Left ventricle myocardium superior (tissue), 1 donor: ENCODE data around the gene KCNT1. TPM values are rescaled to one million over a fixed set of nuclear protein-coding genes. Genes with fewer than 3 reads are reported as not detected.

Experiments used
- ATAC-seq: fragments of 200-7000 bp; cut with Tn5 transposase; one replicate; pipeline ENCODE4 v1.9.1; 2020; ENCODE audit warnings: mild to moderate bottlenecking, moderate library complexity
- DNase-seq: peaks from one replicate; pipeline ENCODE4 v3.0.0-alpha.2; 2020
- intact Hi-C: fragments of 100-400 bp; cut with micrococcal nuclease; formaldehyde crosslinking; loops from one replicate; pipeline ENCODE4 v1.11.0; 2022
- total RNA-seq: library from RNA; stranded (reverse); fragmentation: NEBNext Ultra II Directional; extraction: Animal tissue kit (Norgen Biotek cat#: 25700); gene quantifications from one replicate; pipeline ENCODE4 v1.2.1, GENCODE V29; 2021
- donor health status: DM: no; HTN: yes; CAD: no; lungs with severe emphysema.

The KCNT1 gene
- total RNA-seq, 1 donor from 2014 or later = 3.1 TPM

DNA sequence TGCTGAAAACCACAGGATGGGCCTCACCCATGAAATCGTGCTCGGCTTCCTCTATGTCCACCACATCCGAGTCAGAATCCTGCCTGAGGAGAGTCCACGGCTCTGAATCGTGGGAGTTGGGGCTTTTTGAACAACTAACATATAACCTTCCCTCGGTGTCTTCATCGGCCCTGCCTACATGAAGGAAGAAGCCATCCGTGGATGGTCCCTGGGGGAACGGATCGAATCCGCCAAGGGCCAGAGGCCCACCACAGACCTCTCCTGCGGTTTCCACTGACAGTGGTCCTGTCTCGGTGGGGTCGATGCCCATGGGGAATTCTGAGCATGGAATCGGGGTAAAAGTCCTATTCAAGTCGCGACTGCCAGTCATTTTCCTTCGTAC lies 120.4 kb downstream of the KCNT1 start:
- ATAC-seq (no peak), DNase-seq (no peak)
- intact Hi-C loops = no loop called here

DNA sequence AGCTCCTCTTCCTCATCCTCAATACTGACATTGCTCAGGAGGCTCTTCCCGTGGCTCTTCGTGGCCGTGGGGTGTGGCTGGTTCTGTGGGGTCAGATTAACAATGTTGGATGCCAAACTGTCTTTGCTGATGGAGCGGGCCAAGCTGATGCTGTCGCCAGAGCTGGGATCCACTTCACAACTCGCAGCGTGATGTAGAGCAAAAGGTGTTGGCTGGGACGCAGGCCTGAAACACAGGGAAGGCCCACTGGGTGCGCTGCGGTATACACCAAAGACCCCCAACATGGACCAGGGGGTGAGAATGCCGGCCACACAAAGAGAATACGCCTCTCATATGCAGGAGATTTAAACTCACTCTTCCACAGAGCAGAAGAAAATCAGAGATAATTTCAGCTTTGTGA lies 121.1 kb downstream of the KCNT1 start:
- ATAC-seq (no peak), DNase-seq (no peak)
- intact Hi-C loops = no loop called here

DNA sequence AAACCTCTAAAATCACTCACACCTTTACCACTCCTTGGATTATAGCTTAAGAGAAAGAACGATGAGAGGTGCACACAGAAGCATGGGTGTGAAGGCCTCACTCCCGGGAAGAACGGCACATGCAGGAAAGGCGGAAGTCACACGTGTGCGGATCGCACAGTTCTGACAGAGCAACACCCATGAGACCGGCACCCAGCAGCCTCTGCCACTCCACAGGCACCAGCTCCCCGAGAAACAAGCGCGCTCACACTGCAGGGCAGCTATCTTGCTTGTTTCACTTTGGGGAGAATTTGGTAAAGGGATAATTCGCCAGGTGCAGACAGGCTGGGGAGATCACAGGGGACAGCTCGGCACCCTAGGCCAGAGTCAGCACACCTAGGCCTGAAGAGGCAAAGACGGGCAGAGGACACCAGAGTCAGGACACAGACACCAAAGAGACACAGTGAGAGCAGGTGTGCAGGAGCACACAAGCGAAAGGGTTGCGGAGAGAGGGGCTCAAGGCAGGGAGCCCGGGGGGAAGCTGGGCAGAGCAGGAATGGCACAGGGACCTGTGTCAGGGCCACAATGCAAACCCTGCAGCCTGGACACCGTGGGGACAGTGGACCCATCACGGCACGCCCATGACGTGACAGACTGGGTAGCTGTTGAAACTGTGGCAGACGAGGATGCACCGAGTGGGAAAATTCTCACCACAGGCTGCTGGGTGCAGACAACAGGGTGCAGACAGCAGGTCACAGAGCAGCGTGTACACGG lies 123.6 kb downstream of the KCNT1 start:
- ATAC-seq = no peak
- intact Hi-C loops = no loop called here
- DNase-seq = no peak

DNA sequence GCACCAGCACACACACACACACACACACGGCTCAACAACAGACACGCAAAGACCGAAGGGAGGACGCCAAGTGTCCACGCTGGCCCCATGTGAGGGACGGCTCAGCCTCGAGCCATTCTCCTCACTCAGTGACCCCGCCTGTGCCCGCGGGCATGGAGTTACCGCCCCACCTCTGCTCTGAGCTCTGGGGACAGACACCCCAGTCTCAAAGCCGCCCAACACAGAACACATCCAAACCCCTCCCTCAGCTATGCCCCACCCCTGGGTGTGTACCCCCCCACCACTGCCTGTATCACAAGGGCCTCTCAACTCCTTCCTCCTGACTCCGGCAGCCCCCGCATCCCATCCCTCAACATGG lies 124.2 kb downstream of the KCNT1 start:
- no peak for ATAC-seq
- DNase-seq = no peak
- intact Hi-C loops = no loop called here

DNA sequence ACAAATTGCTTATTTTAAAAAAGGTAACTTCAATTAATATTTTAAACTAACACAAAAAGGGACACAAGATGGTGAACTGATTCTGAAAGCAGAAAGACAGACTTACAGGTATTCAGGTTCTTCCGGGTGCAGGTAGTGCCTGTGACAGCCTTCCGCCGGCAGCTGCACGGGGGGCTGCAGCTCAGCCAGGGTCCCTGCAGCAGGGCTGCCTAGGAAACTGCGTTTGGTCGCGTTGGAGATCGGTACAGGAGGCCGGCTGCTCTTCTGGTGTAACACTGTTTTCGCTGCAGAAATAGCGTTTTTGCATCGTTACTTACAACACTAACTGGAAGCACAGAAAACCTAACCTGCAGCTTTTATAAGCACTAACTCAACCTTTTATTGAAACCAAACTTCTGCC lies 125.3 kb downstream of the KCNT1 start:
- DNase-seq (no peak), ATAC-seq (no peak)
- intact Hi-C loops = no loop called here

DNA sequence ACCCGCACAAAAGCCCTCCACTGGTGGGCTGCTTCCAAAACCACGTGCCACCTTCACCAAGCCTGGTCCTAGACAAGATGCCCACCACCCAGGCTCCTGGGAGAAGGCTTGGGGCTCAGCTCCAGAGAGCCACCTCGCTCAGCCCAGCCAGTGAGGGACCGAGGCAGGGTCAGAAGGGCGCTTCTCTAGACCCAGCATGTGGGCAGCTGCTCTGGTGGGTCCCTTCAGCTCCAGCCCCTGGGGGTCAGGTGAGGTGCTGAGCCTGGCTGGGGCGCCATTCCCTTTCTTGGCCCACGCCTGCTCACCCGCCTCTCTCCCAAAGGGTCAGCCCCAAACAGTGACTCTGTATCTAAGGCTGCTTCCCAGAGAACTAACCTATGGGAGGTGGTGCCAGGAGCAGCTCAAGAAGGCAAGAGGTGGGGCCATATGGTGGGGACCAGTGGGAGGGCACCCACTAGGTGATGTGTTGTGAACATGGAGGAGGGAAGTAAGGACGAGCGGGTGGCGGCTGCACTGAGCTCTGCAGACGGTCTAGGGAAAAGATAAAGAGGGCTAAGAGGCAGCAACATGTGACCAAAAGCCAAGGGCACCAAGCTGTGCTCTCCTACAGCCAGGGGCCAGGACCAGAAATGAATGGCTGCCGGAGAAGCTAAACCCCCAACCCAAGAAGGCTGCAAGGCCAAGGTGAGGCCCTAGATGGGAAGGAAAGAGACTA lies 126.0 kb downstream of the KCNT1 start:
- ATAC-seq (no peak), DNase-seq (no peak)
- intact Hi-C loops = no loop called here

DNA sequence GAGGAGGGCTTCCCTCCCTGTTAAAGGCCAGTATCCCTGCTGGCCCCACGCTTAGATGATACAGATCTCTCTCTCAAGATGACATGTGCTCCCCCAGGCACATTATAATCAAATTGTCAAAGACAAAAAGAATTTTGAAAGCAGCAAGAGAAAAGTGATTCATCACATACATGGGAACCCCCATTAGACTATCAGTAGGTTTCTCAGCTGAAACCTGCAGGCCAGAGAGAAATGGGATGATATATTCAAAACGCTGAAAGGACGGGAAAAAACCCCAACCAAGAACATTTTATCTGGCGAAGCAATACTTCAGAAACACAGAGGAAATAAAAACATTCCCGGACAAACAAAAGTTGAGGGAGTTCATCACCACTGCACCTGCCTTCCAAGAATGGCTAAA lies 126.7 kb downstream of the KCNT1 start:
- intact Hi-C loops = no loop called here
- ATAC-seq (no peak), DNase-seq (no peak)

DNA sequence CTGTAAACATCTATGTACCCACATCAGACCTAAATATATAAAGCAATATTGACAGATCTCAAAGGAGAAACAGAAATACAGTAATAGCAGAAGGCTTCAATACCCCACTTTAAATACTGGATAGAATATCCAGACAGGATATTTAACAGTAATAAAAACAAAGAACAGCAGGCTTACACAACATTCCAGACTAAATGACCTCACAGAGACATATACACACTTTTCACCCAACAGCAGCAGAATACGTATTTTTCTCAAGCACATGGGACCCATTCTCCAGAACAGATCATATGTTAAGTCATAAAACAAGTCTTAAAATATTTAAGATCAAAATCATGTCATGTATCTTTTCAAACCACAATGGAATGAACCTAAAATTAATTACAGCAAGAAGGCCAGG lies 128.5 kb downstream of the KCNT1 start:
- intact Hi-C loops = no loop called here
- ATAC-seq (no peak), DNase-seq (no peak)

DNA sequence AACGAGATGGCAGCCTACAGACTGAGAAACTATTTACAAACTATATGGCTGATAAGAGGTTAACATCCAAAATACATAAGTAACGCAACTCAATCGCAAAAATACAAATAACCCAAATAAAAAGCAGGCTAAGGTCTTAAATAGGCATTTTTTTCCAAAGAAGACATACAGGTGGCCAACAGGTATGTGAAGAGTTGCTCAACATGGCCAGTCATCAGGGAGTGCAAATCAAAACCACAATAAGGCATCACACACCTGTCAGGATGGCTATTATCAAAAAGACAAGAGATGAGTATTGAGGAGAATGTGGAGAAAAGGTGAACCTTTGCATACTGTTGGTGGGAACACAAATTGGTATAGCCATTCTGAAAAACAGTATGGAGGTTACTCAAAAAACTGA lies 131.9 kb downstream of the KCNT1 start:
- intact Hi-C loops = no loop called here
- DNase-seq = no peak
- no peak for ATAC-seq

DNA sequence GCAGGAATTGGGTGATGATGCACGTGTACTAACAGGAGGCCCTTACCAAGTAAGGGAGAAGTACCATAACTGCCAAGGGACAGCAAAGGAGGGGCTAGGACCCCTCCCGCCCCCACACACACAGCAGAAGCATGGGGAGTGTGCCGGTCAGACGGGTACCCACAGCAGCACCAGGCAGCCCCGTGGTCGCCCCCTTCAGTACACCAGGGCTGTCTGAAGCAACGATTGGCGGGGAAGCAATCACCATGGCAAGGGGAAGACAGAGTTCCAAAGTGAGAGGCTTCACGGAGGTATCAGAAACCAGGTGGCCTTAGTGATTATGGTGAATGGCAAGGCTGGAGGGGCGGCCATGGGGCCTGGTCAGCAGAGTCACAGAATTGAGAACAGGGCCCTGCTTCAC lies 133.1 kb downstream of the KCNT1 start:
- intact Hi-C loops = no loop called here

DNA sequence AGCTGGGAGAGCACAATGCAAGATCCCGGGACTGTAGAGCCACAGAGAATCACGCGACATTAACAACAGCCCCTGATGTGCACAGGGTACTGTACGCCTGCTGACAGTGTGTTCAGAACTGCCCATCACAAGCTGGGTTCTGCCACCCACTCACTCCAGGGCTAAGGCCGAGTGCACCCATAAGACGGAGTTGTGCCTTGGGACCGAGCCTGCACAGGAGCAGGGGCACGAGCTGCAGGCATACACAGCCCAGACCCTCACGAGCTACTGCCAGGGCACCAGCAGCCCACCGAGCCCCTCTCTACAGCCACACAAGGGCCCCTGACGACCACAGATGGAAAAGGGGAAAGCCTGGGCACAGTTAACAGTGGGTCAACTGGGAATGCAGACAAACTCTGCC lies 137.5 kb downstream of the KCNT1 start:
- DNase-seq (no peak), ATAC-seq (no peak)

More for the DNA sequence above, 133.1 kb downstream of the KCNT1 start:
- no peak for DNase-seq
- no peak for ATAC-seq

DNA sequence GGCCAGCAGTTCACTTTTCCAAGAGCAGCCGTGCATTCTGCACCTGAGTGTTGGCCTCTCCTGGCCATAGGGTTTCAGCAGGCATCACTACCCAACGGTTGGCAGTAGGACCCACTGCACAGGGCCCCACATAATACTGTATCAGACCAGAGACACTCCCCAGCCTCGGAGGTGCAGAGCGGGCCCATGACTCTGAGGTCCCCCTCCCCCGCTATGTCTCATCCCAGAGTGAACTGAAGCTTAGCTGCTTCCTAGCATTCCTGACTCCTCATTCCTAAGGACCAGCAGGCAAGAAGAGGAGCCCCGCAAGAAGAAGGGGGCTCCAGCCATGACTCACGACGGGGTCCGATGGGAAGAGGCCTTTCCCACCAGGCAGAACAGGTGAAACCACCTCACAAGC lies 138.1 kb downstream of the KCNT1 start:
- DNase-seq (no peak), ATAC-seq (no peak)
- intact Hi-C loops = no loop called here

More for the DNA sequence above, 137.5 kb downstream of the KCNT1 start:
- intact Hi-C loops = no loop called here

DNA sequence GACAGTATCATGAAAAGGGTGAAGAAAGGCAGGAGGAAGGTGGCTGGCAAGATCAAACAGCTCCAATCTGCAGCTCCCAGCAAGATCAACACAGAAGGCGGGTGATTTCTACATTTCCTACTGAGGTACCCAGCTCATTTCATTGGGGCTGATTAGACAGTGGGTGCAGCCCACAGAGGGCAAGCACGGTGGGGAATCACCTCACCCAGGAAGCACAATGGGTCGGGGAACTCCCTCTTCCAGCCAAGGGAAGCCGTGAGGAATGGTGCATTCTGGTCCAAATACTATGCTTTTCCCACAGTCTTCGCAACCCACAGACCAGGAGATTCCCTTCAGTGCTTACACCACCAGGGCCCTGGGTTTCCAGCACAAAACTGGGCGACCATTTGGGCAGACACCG lies 138.6 kb downstream of the KCNT1 start:
- DNase-seq (no peak), ATAC-seq (no peak)
- intact Hi-C loops = no loop called here

Other genes with a start within 250 kb of the KCNT1 start
- gene PPP1R26, start 222.4 kb upstream of the KCNT1 start, total RNA-seq = 23.3 TPM
- 49.8 TPM for gene MRPS2, start 201.5 kb upstream of the KCNT1 start, total RNA-seq
- gene LCN1, start 180.7 kb upstream of the KCNT1 start, total RNA-seq = not detected
- not detected for gene OBP2A, start 156.1 kb upstream of the KCNT1 start, total RNA-seq
- gene PAEP, start 140.4 kb upstream of the KCNT1 start, total RNA-seq = not detected
- not detected for gene GLT6D1, start 62.6 kb upstream of the KCNT1 start, total RNA-seq
- not detected for gene LCN9, start 38.9 kb upstream of the KCNT1 start, total RNA-seq
- not detected for gene SOHLH1, start 2.7 kb upstream of the KCNT1 start, total RNA-seq
- 20.4 TPM for gene CAMSAP1, start 205.4 kb downstream of the KCNT1 start, total RNA-seq